NT2/D1 (cell line): ENCODE data around the gene CYP26C1.
A peak's percentile ranks its signal among the peaks of the same experiment; 100 is the strongest.

Experiments
- DNase-seq: peaks from one replicate; pipeline ENCODE4 v3.0.0-alpha.2; 2011; ENCODE audit warnings: low read depth, low spot score
- H3K27me3 ChIP-seq: 2 replicates; pipeline ENCODE4 v1.6.0; 2011; ENCODE audit warnings: mild to moderate bottlenecking; ENCODE audit not compliant: insufficient read length, insufficient read depth
- H3K36me3 ChIP-seq: 2 replicates; pipeline ENCODE4 v1.6.1; 2011; ENCODE audit warnings: mild to moderate bottlenecking, low read length, mixed read lengths; ENCODE audit not compliant: insufficient read depth, insufficient read length
- H3K4me1 ChIP-seq: 2 replicates; pipeline ENCODE4 v1.5.1; 2011; ENCODE audit not compliant: insufficient read depth, insufficient read length
- H3K4me3 ChIP-seq: 2 replicates; pipeline ENCODE4 v1.5.1; 2011; ENCODE audit warnings: low read depth; ENCODE audit not compliant: insufficient read length
- H3K9ac ChIP-seq: 2 replicates; pipeline ENCODE4 v1.6.0; 2011; ENCODE audit warnings: low read depth; ENCODE audit not compliant: insufficient read length
- H3K9me3 ChIP-seq: 2 replicates; pipeline ENCODE4 v1.5.1; 2011; ENCODE audit warnings: mild to moderate bottlenecking, low read length; ENCODE audit not compliant: insufficient read depth
- SUZ12 ChIP-seq: IDR thresholded peaks from 2 replicates; pipeline ENCODE4 v1.6.1; 2011; ENCODE audit not compliant: insufficient read length, insufficient read depth; ENCODE audit errors: extremely low read depth
- YY1 ChIP-seq: IDR thresholded peaks from 2 replicates; pipeline ENCODE4 v1.6.1; 2011; ENCODE audit not compliant: insufficient read length, insufficient read depth
- ZNF274 ChIP-seq: IDR thresholded peaks from 2 replicates; pipeline ENCODE4 v1.6.1; 2011; ENCODE audit warnings: mild to moderate bottlenecking, low read depth, low read length

The CYP26C1 gene

DNA sequence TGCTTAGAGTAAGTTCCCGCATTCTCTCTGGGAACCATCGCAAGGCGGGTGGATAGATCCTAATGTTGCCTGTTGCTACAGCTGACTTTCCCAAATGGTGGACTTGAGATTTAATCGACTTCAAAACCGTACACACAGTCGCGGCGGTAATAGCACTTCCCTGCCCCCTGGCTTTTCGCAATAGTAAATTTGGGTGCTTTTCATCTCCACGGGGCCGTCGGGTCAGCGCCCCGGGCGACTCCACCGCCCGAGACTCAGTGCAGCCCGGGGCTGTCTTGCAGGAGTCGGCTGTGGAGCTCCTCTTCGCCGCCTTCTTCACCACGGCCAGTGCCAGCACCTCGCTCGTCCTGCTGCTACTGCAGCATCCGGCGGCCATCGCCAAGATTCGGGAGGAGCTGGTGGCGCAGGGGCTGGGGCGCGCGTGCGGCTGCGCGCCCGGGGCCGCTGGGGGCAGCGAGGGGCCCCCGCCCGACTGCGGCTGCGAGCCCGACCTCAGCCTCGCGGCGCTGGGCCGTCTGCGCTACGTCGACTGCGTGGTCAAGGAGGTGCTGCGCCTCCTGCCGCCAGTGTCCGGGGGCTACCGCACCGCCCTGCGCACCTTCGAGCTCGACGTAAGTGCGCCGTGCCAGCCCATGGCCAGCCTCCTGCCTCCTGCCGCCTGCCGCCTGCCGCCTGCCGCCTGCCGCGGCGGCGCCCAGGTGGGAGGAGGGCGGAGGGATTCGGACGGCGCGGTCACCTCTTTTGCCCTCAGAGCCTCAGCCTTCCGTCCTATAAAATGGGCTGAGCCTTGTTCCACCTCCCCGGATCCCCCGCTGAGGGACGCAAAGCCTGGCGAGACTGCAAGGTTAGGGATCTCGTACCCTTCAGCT, 5.3 kb downstream of the CYP26C1 start:
- TF ChIP-seq SUZ12 (peak; percentile 34), YY1 (no peak)
- no peaks in the 10 kb centered on the region for H3K36me3 ChIP-seq
- no peak for DNase-seq
- no peaks in the 10 kb centered on the region for H3K9me3 ChIP-seq
- peak overlapping the region; percentile 32 for H3K4me3 ChIP-seq
- peaks cover 2% of the 10 kb centered on the region for H3K4me1 ChIP-seq
- peaks cover 100% of the 10 kb centered on the region for H3K27me3 ChIP-seq
- peak overlapping the region; percentile 50 for H3K9ac ChIP-seq

DNA sequence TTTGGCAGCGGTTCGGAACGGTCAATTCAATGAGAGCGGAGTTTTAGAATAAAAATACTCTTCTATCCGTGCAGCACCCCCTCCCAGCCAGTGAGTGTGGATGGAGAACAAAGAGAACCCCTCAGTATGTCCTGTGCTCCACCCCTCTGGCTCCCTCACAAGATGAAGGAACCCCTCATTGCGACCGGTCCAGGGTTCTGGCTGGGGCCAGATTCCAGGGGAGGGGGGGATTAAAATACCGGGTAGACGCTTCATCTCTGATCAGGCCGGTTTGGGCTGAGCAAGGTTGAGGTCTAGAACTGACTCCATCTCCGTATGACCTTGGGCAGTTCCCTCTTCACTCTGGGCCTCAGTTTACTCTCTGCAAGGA, 5.9 kb downstream of the CYP26C1 start:
- Histone ChIP-seq H3K9me3 (no peaks in the 10 kb centered on the region), H3K4me1 (peaks cover 2% of the 10 kb centered on the region), H3K36me3 (no peaks in the 10 kb centered on the region), H3K4me3 (no peak overlapping the region), H3K27me3 (peaks cover 99% of the 10 kb centered on the region), H3K9ac (no peak overlapping the region)
- TF ChIP-seq SUZ12: no peak
- TF ChIP-seq ZNF274: no peak
- TF ChIP-seq YY1: no peak
- no peak for DNase-seq

DNA sequence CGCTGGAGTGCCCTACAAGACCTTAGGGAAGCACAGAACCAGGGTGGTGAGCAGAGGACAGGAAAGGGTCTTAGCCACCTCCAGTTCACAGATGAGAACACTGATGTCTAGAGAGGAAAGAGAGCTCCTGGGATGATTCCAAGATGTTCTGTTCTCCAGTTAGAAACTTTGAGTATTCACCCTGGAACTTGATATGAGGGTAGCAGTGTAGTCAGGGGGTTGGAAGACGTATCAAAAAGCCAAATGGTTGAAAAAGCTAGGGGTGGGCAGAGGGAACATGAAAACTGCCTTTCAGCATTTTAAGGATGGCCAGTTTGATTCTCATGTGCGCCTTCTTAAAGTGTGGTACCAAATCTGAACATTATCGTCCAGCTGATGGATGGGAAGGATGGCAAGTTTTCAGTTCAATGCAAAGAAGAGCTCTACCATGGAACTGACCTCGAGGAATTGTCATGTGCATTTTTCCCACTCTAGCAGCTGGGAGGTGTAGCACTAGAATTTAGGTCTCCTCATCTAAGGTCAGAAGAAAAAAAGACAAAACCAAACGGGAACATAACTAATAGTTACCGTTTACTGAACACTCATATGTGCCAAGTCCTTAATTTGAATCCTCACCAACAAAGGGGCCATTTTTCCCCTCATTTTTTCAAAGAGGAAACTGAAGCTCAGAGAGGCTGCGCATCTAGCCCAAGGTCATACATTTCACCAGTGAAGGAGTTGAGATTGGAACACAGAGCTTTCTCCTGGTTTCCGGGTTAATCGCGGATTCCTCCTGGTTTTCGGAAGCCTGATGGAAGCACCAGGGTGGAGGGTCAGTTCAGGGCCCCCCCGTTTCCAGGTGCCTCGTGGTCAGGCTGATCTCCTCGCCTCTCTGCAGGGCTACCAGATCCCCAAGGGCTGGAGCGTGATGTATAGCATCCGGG, 7.1 kb downstream of the CYP26C1 start:
- Histone ChIP-seq H3K4me1 (peaks cover 3% of the 10 kb centered on the region), H3K4me3 (peak overlapping the region; percentile 49), H3K9me3 (no peaks in the 10 kb centered on the region), H3K9ac (no peak overlapping the region), H3K36me3 (no peaks in the 10 kb centered on the region), H3K27me3 (peaks cover 98% of the 10 kb centered on the region)
- no peak for DNase-seq
- TF ChIP-seq SUZ12 (peak; percentile 83), ZNF274 (no peak), YY1 (no peak)

GRCh38 chr10:93068411-93069244, 8.0 kb downstream of the CYP26C1 start:
- Histone ChIP-seq H3K4me1 (peaks cover 4% of the 10 kb centered on the region), H3K36me3 (no peaks in the 10 kb centered on the region), H3K9ac (peak overlapping the region; percentile 61), H3K9me3 (no peaks in the 10 kb centered on the region), H3K4me3 (peak overlapping the region; percentile 49), H3K27me3 (peaks cover 98% of the 10 kb centered on the region)
- TF ChIP-seq YY1 (no peak), SUZ12 (peak; percentile 86), ZNF274 (no peak)
- DNase-seq: no peak

DNA sequence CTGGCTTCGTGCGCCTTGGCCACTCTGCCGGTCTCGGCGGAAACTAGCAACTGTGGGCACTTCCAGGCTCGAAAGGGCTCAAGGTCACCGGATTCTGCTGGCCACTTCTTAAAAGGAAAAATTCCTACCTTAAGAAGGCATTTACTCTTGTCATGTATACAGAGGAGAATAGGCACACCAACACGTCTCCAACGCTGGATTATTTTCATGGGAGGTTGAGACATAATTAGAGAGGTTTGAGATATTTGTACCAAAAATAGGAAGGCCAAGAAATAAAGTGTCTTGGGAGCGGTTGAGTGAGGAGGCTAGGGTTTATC, 8.6 kb downstream of the CYP26C1 start:
- no peak for TF ChIP-seq ZNF274
- TF ChIP-seq YY1: no peak
- no peak for TF ChIP-seq SUZ12
- no peaks in the 10 kb centered on the region for H3K9me3 ChIP-seq
- no peak overlapping the region for H3K9ac ChIP-seq
- peaks cover 98% of the 10 kb centered on the region for H3K27me3 ChIP-seq
- H3K36me3 ChIP-seq: no peaks in the 10 kb centered on the region
- H3K4me3 ChIP-seq: no peak overlapping the region
- peaks cover 4% of the 10 kb centered on the region for H3K4me1 ChIP-seq
- DNase-seq: no peak

DNA sequence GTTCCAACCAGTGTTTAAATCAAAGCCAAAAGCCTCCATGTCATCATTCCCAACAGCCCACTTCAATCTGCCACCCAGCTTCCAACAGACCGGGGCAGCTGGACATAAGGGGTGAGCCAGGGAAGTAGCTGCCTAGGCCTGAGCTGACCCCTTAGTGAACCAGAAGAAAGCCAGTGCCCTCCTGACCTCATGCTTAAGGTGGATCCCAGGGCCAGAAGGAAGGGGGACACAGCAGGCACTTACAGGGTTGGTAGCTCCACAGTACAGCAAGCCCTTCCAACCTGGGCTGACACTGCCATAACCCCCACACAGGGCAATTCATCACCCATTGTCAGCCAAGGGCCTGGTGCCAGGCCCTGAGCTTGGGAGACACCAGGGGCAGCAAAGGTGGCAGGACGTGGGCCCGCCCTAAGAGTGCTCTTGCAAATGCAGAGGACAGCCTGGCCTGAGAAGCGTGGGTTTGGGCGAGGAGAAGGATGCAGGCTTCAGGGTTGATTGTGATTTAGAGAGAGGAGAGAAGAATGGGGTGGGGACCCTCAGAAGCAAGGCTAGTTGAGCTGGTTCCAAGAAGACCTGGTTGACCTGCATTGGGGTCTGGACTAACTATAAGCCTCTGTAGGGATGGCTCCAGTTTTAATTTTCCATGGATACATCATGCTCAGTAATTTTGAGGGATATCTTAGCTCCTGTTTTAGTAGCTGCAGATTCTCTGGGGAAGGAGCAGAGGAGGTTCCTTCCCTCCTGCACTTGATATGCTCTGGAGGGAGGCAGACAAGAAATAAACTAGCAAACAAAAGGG, 10.0 kb downstream of the CYP26C1 start:
- Histone ChIP-seq H3K9ac (no peak overlapping the region), H3K4me1 (peaks cover 4% of the 10 kb centered on the region), H3K27me3 (peaks cover 98% of the 10 kb centered on the region), H3K36me3 (no peaks in the 10 kb centered on the region), H3K4me3 (no peak overlapping the region), H3K9me3 (no peaks in the 10 kb centered on the region)
- no peak for DNase-seq
- TF ChIP-seq ZNF274 (no peak), YY1 (no peak), SUZ12 (peak; percentile 2)
